Osteoblast (primary cell): ENCODE results near the gene CDH18. TPM values are rescaled to one million over a fixed set of nuclear protein-coding genes. Genes with fewer than 3 reads are reported as not detected.

ENCODE experiments used
- DNase-seq: peaks from one replicate; pipeline ENCODE4 v3.0.0; 2011; ENCODE audit warnings: low spot score, mixed read lengths; ENCODE audit not compliant: insufficient read length; ENCODE audit errors: missing footprints
- H2AFZ ChIP-seq: 2 replicates; pipeline ENCODE4 v1.6.0; 2011; ENCODE audit warnings: mild to moderate bottlenecking, low read length
- H3K27ac ChIP-seq: 2 replicates; pipeline ENCODE4 v1.5.1; 2011; ENCODE audit warnings: mild to moderate bottlenecking, low read depth, low read length, moderate library complexity
- H3K27me3 ChIP-seq: 2 replicates; pipeline ENCODE4 v1.6.0; 2012; ENCODE audit warnings: mild to moderate bottlenecking, control low read depth, inconsistent platforms, low read length, moderate library complexity; ENCODE audit not compliant: insufficient read depth
- H3K36me3 ChIP-seq: 2 replicates; pipeline ENCODE4 v1.5.1; 2011; ENCODE audit warnings: mild to moderate bottlenecking, low read length, control low read depth, moderate library complexity; ENCODE audit not compliant: insufficient read depth
- H3K4me1 ChIP-seq: 2 replicates; pipeline ENCODE4 v1.5.1; 2011; ENCODE audit warnings: mild to moderate bottlenecking, low read length, control low read depth, moderate library complexity; ENCODE audit not compliant: insufficient read depth
- H3K4me2 ChIP-seq: 2 replicates; pipeline ENCODE4 v1.6.0; 2011; ENCODE audit warnings: mild to moderate bottlenecking, low read length; ENCODE audit not compliant: insufficient read depth
- H3K4me3 ChIP-seq: fragments of 200-600 bp; sonication (generic); 3 replicates; pipeline ENCODE4 v1.5.1; 2012; ENCODE audit warnings: mild to moderate bottlenecking, low read length, inconsistent platforms; ENCODE audit not compliant: insufficient read depth
- H3K79me2 ChIP-seq: 2 replicates; pipeline ENCODE4 v1.6.0; 2012; ENCODE audit warnings: mild to moderate bottlenecking, low read length, control low read depth, inconsistent platforms; ENCODE audit not compliant: insufficient read depth
- H3K9me3 ChIP-seq: 2 replicates; pipeline ENCODE4 v1.5.1; 2011; ENCODE audit warnings: low read depth, low read length, control low read depth
- H4K20me1 ChIP-seq: 2 replicates; pipeline ENCODE4 v1.6.0; 2012; ENCODE audit warnings: mild to moderate bottlenecking, low read length, control low read depth; ENCODE audit not compliant: insufficient read depth
- CTCF ChIP-seq: IDR thresholded peaks from 2 replicates; pipeline ENCODE4 v1.5.1; 2011; ENCODE audit warnings: mild to moderate bottlenecking, low read depth, low read length, moderate library complexity; ENCODE audit errors: extremely low read depth
- total RNA-seq: library from RNA; depleted of rRNA; stranded (reverse); fragments of >200 nt; gene quantifications from 2 replicates; pipeline ENCODE4 v1.2.3, GENCODE V29; 2012

The CDH18 gene
- total RNA-seq, 1 donor = 0.36 TPM

DNA sequence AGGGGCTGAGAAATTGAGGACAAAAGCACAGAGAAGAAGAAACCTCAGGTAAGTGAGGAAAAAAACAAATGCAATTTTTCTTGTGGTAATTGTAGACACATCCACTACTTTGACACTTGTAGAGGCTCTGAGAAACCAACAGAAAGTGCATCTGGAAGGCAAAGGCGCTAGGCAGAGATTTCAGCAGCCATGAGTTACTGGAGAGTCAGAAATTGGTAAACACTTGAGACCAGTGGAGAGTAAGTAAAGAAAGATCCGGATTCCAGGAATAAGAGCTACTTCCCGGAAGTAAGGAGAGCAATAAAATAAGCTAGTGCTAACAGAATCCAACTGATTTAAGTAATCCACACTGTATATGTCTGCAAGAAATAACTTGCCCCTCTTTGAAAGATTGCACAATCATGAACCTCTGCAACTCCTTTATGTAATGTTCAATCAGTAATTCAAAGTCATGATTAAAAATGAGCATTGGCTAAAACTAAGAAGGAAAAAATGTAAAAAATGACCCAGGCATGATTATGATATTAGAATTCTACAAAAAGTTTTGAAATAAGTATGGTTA, 382.1 kb downstream of the CDH18 start:
- Histone ChIP-seq H3K27me3 (no peaks in the 10 kb centered on the region), H2AFZ (no peak overlapping the region), H3K27ac (no peak overlapping the region), H3K4me1 (no peaks in the 10 kb centered on the region), H3K79me2 (no peaks in the 10 kb centered on the region), H3K9me3 (no peaks in the 10 kb centered on the region), H4K20me1 (no peaks in the 10 kb centered on the region), H3K36me3 (no peaks in the 10 kb centered on the region), H3K4me3 (no peak overlapping the region), H3K4me2 (no peak overlapping the region)
- DNase-seq = no peak
- TF ChIP-seq CTCF = no peak

GRCh38 chr5:19584131-19584530, 403.9 kb downstream of the CDH18 start:
- no peak overlapping the region for H2AFZ ChIP-seq
- no peak overlapping the region for H3K4me3 ChIP-seq
- no peaks in the 10 kb centered on the region for H3K4me1 ChIP-seq
- H3K79me2 ChIP-seq = no peaks in the 10 kb centered on the region
- no peaks in the 10 kb centered on the region for H3K36me3 ChIP-seq
- no peak overlapping the region for H3K27ac ChIP-seq
- no peaks in the 10 kb centered on the region for H3K9me3 ChIP-seq
- H3K27me3 ChIP-seq = no peaks in the 10 kb centered on the region
- no peak for DNase-seq
- no peak for TF ChIP-seq CTCF
- no peaks in the 10 kb centered on the region for H4K20me1 ChIP-seq
- H3K4me2 ChIP-seq = no peak overlapping the region

DNA sequence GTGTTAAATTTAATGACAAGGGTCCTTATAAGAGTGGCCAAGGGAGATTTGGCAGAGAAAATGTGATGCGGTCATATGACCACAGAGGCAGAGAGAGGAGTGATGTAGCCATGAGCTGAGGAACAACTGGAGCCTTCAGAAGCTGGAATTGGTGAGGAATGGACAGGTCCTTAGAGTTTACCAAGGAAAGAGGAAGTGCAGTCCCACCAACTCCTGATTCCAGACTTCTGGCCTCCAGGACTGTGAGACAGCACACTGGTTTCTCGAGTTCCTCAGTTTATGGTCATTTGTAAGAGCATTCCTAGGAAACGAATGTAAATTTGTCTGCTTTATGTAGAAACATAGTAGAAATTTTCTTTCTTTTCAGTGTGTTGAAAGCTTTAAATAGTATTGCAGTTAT, 410.1 kb downstream of the CDH18 start:
- no peak overlapping the region for H3K27ac ChIP-seq
- no peak for TF ChIP-seq CTCF
- no peak overlapping the region for H3K4me3 ChIP-seq
- no peaks in the 10 kb centered on the region for H3K9me3 ChIP-seq
- no peaks in the 10 kb centered on the region for H3K4me1 ChIP-seq
- no peaks in the 10 kb centered on the region for H4K20me1 ChIP-seq
- no peaks in the 10 kb centered on the region for H3K79me2 ChIP-seq
- no peak overlapping the region for H2AFZ ChIP-seq
- no peaks in the 10 kb centered on the region for H3K36me3 ChIP-seq
- H3K4me2 ChIP-seq = no peak overlapping the region
- no peak for DNase-seq
- no peaks in the 10 kb centered on the region for H3K27me3 ChIP-seq

DNA sequence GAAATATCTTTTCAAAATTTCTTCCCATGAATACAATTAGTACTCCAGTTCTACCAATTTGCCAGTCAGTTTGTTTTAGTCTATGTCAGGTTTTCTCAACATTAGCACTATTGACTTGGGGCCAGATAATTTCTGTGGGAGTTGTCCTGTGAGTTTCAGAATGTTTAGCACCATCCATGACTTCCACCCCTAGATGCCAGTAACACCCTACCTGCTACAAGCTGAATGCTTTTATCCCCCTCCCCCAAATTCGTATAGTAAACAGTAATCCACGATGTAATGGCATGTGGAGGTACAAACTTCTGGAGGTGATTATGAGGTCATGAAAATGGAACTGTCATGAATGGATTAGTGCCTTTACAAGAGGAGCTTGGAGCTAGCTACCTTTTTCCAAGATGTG, 420.0 kb downstream of the CDH18 start:
- TF ChIP-seq CTCF = no peak
- no peaks in the 10 kb centered on the region for H3K27me3 ChIP-seq
- H3K4me1 ChIP-seq = no peaks in the 10 kb centered on the region
- DNase-seq = no peak
- H3K36me3 ChIP-seq = no peaks in the 10 kb centered on the region
- no peak overlapping the region for H2AFZ ChIP-seq
- peaks cover 8% of the 10 kb centered on the region for H3K9me3 ChIP-seq
- H3K4me2 ChIP-seq = no peak overlapping the region
- H3K27ac ChIP-seq = no peak overlapping the region
- no peaks in the 10 kb centered on the region for H4K20me1 ChIP-seq
- no peak overlapping the region for H3K4me3 ChIP-seq
- H3K79me2 ChIP-seq = no peaks in the 10 kb centered on the region
